ENCODE measurements around the gene STAT1.

The STAT1 gene

DNA sequence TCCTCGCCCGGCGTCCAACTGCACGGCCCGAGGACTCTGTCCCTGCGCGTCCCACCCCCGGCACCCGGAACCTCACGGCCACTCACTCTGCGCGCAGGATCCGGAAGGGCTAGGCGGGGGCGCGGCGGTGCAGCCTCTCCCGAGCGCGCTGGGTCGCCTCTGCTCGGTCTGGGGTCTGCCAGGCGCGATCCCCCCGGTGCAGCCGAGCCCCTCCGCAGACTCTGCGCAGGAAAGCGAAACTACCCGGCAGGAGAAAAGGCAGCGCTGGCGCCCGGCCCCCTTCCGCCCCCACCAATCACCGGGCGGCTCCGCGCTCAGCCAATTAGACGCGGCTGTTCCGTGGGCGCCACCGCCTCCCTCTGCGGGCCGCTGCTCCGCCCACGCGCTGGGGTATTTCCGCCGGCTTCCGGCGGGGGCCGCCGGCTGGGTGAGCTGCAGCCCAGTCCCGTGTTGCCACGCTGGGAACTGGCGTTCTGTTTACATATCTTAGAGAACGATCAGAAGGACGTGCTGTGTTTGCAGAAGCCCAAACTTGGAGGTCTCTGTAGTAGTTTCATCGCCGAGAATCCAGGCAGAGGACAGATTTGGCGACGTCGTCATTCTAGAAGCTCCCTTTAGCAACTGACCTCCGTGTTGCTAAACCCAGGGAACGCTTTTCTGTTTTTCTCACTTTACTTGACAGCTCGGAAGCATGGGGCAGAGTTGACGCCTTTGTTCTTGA is at the start of gene STAT1:
Gene STAT1, minus strand, starts transcription at position 240 of the 721 bp plus-strand sequence. CDS start 4,168 bp downstream, outside the sequence.
- DNase-seq, result peak; percentile 96

DNA sequence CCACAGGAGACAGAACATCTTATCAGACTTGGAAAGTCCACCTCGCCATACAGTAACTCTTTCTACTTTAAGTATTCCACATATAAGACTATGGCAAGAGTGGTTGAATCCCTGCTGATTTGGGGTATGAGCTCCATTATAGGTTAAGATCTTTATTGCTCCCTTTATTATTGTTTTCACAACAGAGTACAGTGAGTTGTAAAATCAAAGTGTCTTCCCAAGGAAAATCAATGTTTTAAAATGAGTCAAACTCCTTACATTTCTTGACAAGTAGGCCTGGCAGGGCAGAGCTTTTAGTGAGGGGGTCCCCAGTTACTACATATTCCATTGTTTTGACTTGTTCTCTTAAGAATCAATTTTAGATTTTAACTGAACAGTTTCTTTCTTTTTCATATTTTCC is 49.6 kb upstream of the STAT1 start:
- no peak for DNase-seq

DNA sequence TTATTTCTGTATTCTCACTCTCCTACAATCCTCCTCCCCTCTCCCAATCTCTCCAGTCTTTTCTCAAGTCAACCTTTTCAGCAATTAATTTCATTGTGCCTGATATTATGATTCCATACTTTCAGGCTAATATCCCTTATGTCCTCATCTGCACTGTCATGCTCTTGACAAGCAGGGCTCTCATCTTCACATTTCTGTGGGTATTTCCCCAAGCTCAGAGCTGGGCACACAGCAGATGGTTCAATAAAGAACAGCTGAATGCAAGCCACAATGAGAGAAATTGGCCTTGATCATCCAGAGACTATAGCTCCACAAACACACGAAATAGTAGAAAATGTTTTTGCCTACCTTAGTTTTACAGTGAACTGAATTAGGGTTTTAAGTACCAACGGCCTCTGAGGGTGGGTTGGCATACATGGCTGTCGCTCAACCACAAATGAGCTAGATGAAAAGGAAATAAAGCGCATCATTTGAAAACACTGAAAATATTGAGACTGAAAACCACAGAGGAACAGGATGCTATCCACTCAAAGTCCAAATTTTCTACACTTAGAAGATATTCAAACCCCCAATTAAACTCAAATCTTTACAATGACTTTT is 47.5 kb upstream of the STAT1 start:
- DNase-seq, result no peak

DNA sequence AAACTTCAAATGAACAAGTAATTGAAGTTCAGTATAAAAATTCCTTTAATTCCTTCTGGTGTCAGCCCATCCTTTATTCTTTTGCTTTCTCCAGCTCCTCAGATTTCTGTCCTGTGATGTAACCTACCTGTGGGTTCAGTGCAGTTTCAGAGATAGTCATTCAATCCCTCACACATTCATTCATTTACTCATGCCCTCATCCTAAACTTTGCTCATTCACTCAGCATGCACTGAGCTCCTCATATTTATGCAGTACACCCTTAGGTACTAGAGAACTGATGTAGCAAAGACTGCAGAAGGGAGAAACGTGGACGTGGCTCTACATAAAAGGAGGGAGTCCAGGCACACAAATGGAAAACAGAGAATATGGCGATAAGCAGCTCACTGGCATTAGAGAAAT is 45.3 kb upstream of the STAT1 start:
- no peak for DNase-seq

DNA sequence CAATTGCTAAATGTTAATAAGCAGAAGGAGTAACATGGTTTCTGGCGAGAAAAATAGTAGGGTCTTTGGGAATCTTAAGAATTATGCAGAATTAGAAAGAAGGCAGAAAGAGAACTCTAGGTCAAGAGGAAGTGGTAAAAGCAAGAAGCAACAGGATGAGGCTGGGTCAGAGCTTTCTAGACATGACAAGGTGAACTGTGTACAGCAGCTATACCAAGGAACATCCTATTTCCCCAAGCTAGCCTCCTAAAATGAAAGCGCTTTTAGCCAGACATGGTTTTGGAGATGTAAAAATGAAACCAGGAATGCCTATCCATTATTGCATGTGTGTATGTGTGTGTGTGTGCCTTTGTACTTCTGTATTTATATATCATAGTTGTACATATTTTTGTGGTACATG is 42.3 kb upstream of the STAT1 start:
- no peak for DNase-seq

DNA sequence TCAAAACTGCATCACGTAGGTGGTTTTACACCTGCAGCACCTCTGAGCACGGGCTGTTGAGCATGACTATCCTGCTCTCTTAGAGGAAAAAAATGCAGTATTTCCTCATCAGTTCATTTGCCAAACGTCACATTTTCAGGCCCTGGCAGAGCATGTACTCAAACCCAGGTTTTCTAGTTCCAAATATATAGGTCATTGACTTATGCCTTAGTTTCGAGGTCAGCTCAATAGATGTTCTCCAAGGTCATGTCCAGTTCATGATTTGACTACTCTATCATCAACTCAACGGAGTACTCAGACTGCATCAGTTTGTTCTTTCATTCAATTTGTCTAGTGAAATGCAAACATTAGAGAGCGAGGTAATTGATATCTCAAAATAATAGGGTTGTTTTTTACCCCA is 39.3 kb upstream of the STAT1 start:
- no peak for DNase-seq

DNA sequence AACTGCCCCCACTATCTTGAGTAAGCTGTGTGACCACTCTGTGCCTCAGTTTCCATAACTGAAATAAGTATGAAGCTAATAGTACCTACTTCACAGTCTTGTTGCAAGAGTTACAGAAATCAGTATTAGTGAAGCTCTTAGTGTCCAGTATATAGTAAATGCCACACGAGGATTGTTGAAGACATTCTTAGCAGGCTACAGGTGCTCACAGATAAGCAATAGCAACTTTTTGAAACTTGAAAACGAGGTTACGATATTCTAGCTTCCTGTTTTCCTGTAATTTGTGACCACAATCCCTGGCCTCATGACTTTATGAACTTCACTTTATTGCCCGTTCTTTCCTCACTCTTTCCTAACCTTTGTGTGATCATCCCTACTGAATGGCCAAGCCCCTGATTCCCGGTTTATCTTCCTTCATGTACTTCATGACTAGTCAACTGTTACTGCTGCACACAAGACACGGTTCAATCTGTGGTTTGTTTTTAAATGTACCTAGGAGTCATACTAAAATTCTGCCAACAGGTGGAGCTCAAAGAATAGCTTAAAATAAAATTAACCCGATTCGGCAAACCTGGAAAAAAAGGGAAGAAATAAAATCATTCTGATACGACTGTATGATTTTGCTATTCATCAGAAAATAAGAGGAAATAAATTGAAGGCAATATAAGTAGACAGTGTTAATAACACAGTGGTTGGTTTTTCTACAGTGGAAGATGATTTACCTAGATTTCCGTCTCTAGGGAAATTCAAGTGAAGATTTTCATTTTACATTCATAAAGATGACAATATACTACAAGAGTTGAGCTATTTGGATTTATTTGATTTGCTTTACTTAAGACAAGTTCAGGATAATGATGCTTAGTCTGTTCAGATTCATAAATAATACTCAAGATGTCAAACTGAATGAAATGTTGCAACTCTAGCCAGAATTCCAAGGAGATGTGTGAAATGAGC is 38.1 kb upstream of the STAT1 start:
- peak; percentile 76 for DNase-seq

DNA sequence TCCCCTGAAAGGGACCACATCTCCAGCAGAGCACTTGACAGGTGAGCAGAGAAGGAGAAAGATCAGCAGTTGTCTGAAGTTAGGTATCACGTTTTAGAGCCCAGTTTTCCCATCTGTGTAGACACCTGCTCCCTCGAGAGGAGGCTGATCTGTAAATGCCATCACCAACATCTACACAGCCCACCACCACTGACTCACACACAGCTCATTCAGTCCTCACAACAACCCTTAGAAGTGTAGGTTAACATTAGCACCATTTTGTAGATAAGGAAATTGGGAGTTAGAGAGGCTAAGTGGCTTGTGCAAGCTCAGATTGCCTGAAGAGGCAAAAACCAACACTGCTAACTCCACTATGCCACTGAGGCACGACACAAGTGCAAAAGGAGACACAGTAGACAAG is 37.2 kb upstream of the STAT1 start:
- no peak for DNase-seq

DNA sequence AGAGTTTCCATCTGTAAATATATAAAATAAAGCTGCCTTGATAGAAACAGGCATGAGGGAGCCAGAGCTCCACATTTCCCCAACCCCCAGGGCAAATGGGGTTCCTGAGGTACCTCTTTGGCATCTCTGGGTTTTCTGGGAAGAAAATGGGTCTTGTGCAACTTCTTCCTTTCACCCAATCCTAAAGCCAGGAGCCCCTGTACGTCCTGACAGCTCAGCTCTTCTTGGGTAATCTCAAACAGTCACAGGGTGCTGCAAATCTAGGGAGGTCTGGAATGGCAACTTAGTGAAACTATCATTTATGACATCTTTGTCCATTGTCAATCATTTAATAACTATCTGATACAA is 36.6 kb upstream of the STAT1 start:
- DNase-seq, result no peak

DNA sequence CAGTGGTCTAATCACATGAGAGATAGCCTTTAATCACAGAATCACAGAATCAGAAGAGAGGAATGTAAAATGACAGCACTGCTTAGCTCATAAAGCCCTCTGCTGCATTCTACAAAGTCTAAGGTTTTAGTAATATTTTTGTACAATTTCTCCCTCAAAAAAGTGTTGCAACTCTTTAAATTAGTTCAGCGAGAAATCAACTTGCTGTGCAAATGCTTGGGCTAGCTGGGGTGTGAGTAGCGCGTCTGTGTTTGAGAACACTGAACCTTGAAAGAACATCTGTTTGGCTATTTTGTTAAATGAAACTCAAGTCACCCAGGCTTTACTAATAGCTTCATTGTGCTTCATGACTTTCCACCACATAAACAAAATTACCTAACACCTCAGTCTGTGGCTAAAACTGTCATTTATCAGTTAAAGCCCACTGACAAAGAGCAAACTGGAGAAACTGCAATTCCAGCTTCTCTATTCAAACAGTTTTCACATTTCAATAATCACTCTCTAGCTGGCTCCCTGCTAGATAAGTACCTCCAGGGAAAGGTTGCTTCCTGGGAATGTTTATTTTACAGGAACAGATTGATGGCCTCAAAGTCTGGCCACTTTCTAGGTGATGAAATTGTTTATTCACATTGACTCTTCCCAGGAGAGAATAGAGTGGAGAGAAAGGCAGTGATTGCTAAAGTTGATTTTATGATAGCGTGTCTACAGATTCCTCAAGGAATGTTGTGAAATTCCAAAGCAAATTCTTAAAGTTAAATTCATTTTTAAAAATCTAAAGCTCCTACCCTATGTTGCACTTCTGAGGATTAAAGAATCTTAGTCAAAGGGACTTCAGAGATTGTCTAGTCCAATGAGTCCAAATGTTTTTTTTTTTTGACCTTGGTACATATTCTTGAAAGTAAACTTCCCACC is 36.0 kb upstream of the STAT1 start:
- DNase-seq, result no peak

DNA sequence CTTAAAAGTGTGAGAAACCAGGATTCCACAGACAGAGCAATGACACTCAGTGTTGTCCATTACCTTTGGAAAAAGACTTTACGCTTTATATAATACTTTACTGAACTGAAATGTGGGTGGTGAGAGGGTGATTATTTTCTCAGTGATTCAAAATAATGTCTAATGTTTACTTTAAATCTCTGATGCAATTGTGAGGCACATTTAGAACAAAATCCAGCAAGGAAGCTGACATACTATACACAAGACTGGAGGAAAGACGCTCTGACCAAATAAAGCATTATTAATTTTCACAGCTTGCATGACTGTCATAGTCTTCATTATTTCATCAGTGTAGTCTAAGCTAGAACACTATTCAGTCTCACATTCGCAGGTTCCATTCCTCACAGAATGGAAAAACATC is 34.1 kb upstream of the STAT1 start:
- no peak for DNase-seq

DNA sequence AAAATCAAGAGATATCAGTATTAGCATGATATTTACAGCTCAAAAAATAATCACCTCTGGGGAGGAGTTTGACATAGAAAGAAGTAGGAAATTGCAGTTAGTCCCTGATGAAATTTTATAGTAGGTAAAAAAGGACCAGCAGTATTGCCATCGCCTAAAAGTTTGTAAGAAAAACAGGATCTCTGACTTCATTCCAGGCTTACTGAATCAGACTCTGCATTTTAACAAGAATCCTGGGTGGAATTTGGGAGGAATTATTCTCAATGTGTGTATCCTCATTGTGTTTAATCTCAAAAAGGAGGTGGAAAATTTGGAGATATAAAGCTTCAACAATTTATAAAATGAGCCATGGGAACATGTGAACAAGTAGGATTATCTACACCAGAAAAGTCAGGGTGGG is 31.2 kb upstream of the STAT1 start:
- DNase-seq, result no peak

DNA sequence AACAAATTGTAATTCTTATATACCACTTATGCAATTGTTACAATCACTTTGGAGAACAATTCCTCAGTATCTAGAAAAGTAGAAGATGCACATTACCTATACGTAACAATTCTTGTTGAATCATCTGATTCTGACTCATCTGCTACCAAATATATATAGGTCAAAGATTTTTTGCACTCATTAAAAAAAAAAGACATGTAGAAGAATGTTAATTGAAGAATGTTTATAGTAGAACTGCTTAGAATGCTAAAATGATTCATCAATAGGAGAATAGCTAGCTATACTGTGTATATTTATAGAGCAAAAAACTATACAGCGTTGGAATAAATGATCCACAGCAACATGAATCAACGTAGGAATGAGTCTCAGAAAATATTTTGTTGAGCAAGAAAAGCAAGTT is 29.5 kb upstream of the STAT1 start:
- DNase-seq, result no peak

DNA sequence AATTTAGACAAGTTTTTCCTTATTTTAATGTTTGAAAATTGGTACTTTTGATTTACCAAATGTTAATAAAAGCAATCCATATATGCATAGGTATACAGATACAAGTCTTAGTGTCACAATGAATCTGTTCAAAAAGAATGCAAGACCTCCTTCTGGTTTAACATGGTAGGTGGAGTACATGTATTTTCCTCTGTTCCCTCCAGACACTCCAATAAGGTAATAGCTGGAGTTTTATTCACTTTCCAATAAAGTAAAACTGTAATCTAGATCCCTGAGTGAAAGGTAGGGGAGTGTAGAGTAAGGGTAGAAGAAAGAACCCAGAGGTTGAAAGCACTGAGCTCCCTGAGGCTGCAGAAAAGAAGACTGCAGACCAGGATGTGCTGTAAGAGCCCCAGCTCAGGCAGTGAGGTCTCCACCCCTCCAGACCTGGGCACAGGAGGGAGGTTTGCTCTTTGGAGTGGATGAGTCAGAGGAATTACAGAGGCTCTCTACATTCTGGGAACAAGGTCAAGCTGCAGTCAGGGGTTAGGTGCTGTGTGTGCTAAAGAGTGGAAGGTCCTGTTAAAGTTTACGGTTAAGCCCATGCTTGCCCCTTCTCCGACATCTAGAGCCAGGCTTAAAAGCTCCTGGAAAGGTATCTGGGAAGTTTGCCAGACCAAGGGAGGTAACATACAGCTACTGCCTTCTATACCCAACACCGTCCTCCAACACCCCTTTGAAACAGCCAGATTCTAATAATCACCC is 27.6 kb upstream of the STAT1 start:
- peak; percentile 92 for DNase-seq

DNA sequence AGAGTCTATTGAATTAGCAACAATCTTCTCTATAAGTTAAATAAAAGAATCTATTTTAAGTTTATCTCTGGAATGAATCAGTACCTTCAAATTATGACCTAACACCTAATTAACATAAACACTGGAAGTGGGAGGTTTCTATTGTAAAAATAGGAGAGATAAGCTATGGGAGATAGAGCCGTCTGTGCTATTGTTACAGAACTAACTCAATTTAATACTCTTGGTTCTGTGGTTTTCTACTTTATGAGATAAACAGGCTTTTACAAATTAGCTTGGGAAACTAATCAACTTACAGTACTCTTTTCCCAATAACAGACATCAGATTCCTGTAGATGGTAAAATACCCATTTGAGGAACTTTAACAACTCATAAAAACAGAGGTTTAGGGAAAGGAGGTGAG is 25.6 kb upstream of the STAT1 start:
- DNase-seq, result no peak

DNA sequence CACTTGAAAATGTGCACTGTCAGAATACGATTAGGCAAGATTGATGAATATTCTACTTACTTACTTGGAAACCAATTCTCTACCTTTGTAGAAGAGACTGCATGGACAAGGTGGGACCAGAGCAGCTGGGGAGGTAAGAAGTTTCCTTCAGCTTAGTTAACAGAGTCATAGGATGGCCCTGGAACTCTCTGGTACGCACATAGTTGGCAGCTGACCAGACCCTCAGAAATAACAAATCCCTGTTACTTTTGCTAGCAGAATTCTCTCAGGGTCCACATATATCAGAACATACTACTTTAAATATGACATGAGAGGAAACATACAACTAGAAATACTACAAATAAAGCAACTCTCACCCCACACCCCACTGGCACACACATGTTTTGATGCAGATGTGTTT is 24.8 kb upstream of the STAT1 start:
- DNase-seq, result no peak

DNA sequence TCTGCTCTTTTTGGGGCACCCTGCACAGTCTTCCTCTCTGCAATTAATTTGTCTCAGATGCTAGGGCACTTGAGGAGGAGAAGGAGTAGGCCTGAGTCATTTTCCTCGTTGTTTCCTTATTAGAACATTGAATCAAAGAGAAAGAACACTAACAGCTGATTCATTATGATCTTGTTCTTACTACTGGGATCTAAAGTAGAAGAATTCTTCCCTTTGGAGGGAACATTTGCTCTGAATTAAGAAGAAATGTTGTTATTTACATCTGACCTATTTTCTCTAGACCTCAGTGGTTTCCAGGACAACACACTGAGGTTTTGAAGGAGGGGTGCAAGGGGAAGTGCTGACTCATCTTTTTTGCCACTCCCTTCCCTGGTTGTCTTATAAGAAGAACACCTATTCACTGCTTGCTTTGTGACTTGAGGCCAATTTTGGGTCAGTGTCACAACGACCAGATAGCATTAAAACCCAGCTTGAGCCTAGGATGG is 24.3 kb upstream of the STAT1 start:
- peak; percentile 29 for DNase-seq

DNA sequence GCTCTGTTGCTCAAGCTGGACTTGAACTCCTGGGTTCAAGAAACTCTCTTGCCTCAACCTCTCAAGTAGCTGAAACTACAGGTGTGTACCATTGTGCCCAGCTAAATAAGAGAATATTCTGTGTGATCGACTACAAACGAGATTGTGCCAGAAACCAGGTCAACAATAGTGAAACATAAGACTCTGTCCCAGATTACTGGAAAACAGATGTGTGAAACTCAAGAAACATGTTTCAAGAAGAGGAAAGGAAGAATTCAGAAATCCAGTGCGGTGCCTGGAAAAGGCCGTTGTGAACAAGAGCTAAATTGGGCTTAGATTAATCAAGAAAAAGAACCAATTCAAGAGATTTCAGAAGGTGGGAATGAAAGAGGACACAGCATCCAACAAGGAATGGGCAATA is 23.4 kb upstream of the STAT1 start:
- no peak for DNase-seq

DNA sequence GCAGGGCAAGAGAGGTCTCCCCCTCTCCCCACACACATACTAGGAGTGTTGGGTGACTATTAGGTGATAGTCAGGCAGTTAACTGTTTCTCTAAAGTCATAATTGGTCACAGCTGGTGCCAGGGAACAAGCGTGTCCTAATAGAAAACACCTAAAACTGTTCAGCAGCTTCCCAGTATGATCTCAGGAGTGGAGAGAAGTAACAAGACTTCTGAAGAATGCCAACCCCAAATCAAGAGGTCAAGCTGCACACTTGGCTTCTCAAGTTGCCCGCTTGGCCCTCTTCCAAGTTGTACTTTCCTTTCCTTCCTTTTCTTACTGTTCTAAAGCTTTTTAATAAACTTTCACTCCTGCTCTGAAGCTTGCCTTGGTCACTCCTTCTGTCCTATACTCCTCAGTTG is 22.4 kb upstream of the STAT1 start:
- DNase-seq, result no peak

DNA sequence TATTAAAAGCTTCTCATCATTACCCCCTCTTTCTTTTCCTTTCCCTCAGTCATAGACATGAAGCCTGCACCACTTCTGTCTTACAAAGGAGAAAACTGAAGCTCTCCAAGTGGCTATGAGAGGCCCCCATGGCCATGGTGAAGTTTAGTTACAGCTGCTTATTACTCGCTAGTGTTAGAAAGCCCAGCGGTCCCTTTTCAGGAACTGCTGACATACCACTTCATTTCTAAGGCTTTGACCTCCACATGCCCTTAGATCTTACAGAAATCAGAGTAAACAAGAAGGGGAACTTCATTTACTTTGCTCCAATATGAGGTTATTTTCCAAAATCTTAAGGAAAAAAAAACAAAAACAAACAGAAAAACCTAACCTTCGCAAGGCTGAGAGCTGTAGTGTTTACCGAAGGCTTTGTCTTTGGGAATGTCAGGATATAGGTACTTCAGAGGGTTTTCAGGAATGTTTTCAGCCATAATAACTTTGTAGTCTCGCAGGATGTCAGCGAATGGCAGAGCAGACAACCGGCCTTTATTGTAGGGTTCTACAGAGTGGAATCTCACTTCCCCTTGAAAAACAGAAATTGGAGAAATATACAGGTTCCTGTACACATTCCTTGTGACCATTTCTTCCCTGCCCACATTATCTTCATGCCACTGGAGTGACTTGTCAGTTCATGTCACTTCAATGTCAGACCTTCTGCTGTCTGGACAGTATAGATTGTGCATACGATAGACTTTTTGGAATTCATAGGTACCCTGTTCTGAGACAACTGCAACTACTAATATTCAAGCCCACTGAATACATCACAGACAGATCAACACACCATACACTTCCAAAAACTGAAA is 18.8 kb upstream of the STAT1 start:
- peak; percentile 58 for DNase-seq

DNA sequence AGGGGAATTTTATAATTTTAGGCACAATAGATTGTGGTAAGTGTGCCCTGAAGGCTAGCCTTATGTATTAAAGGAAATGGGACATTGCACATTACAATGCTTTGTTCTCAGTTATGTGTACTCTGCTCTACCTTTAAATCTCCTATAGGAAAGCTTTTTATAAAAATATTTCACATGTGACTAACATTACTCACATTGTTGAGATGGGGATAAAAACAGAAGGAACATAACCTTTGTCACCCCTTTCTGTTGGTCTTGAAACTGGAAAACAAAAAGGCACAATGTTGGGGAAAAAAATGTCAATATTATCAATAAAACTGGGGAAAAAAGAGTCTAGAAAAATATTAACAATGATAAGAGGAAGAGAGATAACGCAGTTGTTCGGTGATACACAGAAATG is 17.3 kb upstream of the STAT1 start:
- no peak for DNase-seq
